HG02840 (cell line): Measurements from ENCODE around the gene P2RX6.
"Not testable (repeated sequence)": the region's sequence is repeated elsewhere in the genome, so short reads cannot be mapped to it uniquely, and the experiment has no call there.

Source experiments
- ATAC-seq: cut with Tn5 transposase; IDR thresholded peaks from one replicate; pipeline ENCODE4 v1.9.1; 2021; ENCODE audit warnings: mild to moderate bottlenecking, moderate library complexity, moderate number of reproducible peaks; ENCODE audit not compliant: unreplicated experiment, low FRiP score

P2RX6 gene

DNA sequence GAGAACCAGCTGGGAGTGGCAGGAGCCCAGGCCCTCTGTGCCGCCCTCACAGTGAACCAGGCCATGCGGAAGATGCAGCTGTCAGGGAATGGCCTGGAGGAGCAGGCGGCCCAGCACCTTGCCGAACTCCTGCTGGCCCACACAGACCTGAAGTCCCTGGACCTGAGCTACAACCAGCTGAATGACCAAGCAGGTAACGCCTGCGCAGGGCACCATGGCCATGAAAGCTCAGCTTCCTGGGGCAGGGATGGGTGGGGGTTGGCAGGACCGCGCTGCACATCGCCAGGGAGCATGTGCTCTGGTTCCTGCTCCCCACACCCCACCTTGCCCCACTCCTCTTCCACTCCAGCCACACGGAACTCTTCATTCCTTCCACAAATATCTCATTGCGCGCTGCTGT lies 34.0 kb downstream of the P2RX6 start:
- not testable (repeated sequence) for ATAC-seq

- ATAC-seq = no peak
These were observed 36.3 kb downstream of the P2RX6 start for GRCh38 chr22:21051145-21051830.

GRCh38 chr22:21051831-21052400 lies 37.0 kb downstream of the P2RX6 start:
- no peak for ATAC-seq

DNA sequence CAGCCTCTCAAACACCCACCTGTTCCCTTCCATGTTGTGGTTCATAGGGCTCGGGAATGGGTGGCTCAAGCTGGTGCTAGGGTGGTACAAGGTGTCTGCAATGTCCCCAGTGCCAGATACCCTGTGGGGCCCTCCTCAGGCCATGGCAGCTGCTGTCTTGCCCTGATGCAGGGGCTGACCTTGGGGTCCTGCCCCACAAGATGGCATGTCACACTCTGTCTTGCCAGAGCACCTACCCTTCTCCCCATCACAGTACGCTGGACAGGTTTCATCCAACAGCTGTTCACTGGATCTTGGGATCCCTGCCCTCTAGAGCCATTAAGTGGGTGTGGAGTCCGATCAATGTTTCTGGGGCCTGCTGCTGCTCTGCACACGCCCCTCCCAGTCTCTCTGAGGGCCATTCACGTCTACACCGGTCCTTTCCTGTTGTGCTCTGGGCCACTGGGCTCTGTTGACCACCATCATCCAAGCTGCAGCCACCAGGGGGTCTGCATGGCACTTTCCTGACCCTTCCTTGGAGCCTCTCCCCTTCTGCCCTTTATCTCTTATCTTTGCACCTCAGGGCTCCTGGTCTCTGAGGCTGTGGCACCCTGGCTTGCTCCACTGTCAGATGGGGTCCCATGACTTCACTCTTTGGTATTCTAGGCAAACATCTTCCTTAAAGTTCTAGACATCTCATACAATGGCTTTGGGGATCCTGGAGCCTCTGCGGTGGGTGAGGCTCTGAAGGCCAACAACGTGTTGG lies 37.9 kb downstream of the P2RX6 start:
- ATAC-seq = no peak

- no peak for ATAC-seq
These were observed 39.2 kb downstream of the P2RX6 start for GRCh38 chr22:21054046-21054713.

- no peak for ATAC-seq
These were observed 40.0 kb downstream of the P2RX6 start for GRCh38 chr22:21054714-21055563.

DNA sequence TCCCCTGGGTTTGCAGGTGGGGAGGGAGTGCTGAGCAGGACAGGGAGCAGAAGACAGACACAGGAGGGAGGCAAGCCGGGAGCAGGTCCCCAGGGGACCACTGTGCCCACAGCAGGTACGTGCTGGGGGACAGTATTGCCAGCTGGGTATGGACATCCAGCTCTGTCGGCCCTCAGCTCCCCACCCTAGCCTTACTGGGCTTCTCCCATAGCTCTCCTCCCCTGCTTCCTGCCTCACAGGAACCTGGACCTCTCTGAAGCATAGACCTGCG lies 40.5 kb downstream of the P2RX6 start:
- ATAC-seq = no peak

DNA sequence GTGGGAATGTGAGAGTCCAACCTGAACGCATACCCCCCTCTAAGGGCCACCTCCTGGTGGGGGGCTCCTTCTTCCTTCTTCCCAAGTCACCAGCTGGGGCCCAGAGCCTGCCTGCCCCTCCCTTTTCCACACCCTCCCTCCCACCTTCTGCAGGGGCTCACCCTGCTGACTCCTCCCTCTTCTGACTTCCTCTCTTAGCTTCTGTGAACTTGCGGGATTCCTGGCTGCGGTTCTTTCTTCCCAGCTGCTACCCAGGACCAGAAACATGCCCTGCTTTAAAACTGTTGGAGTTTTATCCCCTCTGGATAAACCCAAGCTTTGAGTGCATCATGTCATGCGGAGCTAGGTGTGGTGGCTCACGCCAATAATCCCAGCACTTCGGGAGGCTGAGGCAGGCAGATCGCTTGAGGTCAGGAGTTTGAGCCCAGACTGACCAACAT lies 40.9 kb downstream of the P2RX6 start:
- no peak for ATAC-seq

GRCh38 chr22:21060363-21060762 lies 45.4 kb downstream of the P2RX6 start:
- not testable (repeated sequence) for ATAC-seq

- not testable (repeated sequence) for ATAC-seq
These were observed 46.8 kb downstream of the P2RX6 start for GRCh38 chr22:21061660-21062321.

DNA sequence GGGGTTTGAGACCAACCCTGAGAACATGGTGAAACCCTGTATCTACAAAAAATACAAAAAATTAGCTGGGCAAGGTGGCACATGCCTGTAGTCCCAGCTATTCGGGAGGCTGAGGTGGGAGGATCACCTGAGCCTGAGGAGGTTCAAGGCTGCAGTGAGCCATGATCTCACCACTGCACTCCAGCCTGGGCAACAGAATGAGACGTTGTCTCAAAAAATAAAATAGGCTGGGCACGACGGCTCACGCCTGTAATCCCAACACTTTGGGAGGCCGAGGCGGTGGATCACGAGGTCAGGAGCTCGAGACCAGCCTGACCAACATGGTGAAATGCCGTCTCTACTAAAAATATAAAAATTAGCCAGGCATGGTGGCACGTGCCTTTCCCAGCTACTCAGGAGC lies 49.5 kb downstream of the P2RX6 start:
- ATAC-seq = not testable (repeated sequence)

DNA sequence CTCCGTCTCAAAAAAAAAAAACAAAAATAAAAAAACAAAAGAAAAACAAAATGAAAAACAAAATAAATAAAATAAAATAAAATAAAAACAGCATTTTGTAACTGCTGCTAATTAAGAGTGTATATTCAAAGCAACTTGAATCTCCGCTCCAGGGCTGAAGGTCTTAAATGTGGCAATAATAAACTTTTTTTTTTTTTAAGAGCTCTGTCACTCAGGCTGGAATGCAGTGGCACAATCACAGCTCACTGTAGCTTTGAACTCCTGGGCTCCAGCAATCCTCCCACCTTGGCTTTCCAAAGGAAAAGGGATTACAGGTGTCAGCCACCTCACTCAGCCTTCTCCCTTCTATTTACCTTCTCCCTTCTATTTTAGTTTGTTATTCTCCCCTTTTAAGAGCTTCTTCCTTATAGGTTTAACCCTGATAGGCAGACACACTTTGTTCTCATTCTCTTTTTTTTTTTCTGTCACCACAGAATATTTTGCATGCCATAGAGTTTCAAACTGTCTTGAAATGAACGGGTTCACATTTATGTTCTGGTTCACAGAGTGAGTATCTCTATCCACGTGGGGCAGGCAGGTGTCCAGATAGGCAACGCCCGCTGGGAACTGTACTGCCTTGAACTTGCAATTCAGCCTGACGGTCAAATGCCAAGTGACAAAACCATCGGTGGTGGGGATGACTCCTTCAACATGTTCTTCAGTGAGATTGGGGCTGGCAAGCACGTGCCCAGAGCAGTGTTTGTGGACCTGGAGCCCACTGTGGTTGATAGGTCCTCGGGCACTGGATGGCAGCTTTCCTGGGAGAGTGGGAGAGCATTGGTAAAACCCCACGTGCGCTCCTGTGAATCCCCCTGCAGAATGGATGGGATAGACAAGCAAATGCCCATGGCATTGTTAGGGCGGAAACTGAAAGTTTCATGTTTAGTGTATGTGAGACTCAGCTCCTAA lies 50.2 kb downstream of the P2RX6 start:
- ATAC-seq = no peak

DNA sequence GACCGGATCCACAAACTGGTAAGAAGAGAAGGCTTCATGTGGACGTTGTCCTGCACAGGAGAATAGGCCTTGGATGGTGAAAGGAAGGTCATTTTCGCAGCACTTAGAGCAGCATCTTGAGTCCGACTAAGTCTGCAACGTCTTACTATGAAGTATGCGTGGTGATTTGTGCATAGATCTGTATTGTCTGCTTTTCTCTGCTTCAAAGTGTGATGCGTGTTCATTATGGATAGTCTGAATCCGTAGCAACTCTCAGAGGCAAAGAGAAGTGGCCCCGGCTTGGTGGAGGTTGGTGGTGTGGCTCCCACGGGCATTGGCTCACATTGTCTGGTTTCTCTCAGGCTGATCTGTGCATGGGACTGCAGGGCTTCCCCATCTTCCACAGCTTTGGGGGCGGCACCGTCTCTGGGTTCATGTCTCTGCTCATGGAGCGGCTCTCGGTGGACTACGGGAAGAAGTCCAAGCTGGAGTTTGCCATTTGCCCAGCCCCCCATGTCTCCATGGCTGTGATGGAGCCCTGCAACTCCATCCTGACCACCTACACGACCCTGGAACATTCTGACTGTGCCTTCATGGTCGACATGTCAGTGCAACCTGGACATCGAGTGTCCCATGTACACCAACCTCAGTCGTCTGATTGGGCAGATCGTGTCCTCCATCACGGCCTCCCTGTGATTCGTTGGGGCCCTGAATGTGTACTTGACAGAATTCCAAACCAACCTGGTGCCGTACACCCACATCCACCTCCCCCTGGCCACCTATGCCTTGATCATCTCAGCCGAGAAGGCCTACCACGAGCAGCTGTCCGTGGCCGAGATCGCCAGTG lies 52.3 kb downstream of the P2RX6 start:
- no peak for ATAC-seq

- no peak for ATAC-seq
These were observed 53.1 kb downstream of the P2RX6 start for GRCh38 chr22:21067901-21068680.

DNA sequence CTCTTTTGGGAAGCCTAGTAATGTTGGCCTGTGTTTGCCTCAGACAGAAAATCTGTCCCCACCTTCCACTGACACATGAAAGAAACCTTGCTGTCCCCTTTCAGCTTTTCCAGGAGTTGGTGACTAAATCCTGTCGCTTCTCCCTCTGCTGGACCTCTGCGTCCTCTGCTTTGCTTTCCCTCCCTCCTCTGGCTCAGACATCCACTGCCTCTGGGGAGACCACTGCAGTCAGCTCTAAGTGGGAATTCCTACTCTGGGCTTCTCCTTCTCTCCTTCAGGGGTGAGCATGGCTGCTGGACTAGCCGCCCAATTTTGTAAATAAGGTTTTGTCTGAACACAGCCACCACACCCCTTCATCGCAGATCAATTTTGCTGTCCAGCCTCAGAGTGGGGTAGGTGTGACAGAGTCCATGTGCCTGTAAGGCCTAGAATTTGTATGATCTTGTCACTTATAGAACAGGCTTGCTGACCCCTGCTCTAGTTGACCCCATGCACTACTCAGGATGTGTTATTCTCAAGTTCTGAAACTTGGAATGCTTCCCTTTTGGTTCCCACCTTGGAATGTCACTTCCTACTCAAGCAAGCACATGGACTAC lies 53.8 kb downstream of the P2RX6 start:
- no peak for ATAC-seq

DNA sequence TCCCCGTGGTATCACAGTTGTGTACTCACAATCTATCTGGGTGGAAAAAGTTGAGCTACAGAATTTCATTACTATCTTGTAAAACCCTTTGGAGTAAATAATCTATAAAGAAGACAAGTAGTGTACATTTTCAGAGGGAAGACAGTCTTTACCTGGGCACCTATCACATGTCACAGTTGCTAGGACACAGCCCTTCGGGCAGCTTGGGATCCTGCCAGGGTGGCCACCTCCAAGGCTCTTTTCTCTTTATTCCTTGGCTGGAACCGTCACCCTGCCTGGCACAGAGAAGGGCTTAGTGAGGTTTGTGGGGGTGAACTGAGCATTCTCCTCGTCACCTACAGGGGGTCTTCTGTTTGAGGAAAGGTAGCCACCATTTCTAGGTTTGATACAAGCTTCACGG lies 54.4 kb downstream of the P2RX6 start:
- ATAC-seq = no peak
